Smooth muscle cell (in vitro differentiated cells): ENCODE measurements around the gene GOLM1. TPM values are rescaled to one million over a fixed set of nuclear protein-coding genes. Genes with fewer than 3 reads are reported as not detected.
"Not testable (repeated sequence)": the region's sequence is repeated elsewhere in the genome, so short reads cannot be mapped to it uniquely, and the experiment has no call there.

ENCODE experiments used
- DNase-seq: peaks from one replicate; lab custom pipeline; 2025; ENCODE audit not compliant: unreplicated experiment; lab: John Stamatoyannopoulos, UW
- H2AFZ ChIP-seq: fragments of 200-600 bp; sonication (generic); 2 replicates; pipeline ENCODE4 v1.6.0; 2016; ENCODE audit warnings: antibody characterized with exemption, low read depth, mild to moderate bottlenecking
- H3F3A ChIP-seq: fragments of 200-600 bp; sonication (generic); 2 replicates; pipeline ENCODE4 v1.6.0; 2017; ENCODE audit warnings: antibody characterized with exemption, low read depth
- H3K27ac ChIP-seq: fragments of 200-600 bp; sonication (generic); 2 replicates; pipeline ENCODE4 v1.5.1; 2016; ENCODE audit warnings: low read depth, mild to moderate bottlenecking
- H3K27me3 ChIP-seq: fragments of 200-600 bp; sonication (generic); 2 replicates; pipeline ENCODE4 v1.6.1; 2016; ENCODE audit warnings: low read depth, mild to moderate bottlenecking
- H3K36me3 ChIP-seq: fragments of 200-600 bp; sonication (generic); 2 replicates; pipeline ENCODE4 v1.5.1; 2016; ENCODE audit warnings: low read depth
- H3K4me1 ChIP-seq: fragments of 200-600 bp; sonication (generic); 2 replicates; pipeline ENCODE4 v1.5.1; 2016; ENCODE audit warnings: low read depth
- H3K4me2 ChIP-seq: fragments of 200-600 bp; sonication (generic); 2 replicates; pipeline ENCODE4 v1.6.0; 2016; ENCODE audit warnings: mild to moderate bottlenecking
- H3K4me3 ChIP-seq: fragments of 200-600 bp; sonication (generic); 2 replicates; pipeline ENCODE4 v1.5.1; 2016; ENCODE audit warnings: mild to moderate bottlenecking
- H3K79me2 ChIP-seq: fragments of 200-600 bp; sonication (generic); 2 replicates; pipeline ENCODE4 v1.6.0; 2016; ENCODE audit warnings: low read depth, mild to moderate bottlenecking
- H3K9ac ChIP-seq: fragments of 200-600 bp; sonication (generic); 2 replicates; pipeline ENCODE4 v1.6.0; 2016; ENCODE audit warnings: low read depth
- H3K9me3 ChIP-seq: fragments of 200-600 bp; sonication (generic); replicated peaks from 2 replicates; pipeline ENCODE4 v1.5.1; 2016; ENCODE audit warnings: low read depth
- H4K20me1 ChIP-seq: fragments of 200-600 bp; sonication (generic); 2 replicates; pipeline ENCODE4 v1.6.0; 2016; ENCODE audit warnings: low read depth
- CTCF ChIP-seq: fragments of 200-600 bp; sonication (generic); IDR thresholded peaks from 2 replicates; pipeline ENCODE4 v1.5.1; 2017; ENCODE audit warnings: borderline replicate concordance, mild to moderate bottlenecking, antibody characterized with exemption; ENCODE audit not compliant: insufficient read depth, poor library complexity, severe bottlenecking
- WGBS: methylation state at CpG from one replicate; pipeline ENCODE4 v1.1.7; 2016; ENCODE audit warnings: low lambda C conversion rate; 5-methylcytosine and 5-hydroxymethylcytosine counted together
- polyA plus RNA-seq: library from polyadenylated mRNA; unstranded; fragments of >200 nt; fragmentation: Nextera tagmentation; extraction: Ambion mirVana; gene quantifications from 2 replicates; pipeline ENCODE4 v1.2.1, GENCODE V29; 2016
- total RNA-seq: library from RNA; depleted of rRNA; stranded (reverse); fragments of >200 nt; gene quantifications from 2 replicates; pipeline ENCODE4 v1.2.3, GENCODE V29; 2014

Gene GOLM1
- 36.2 and 45.6 TPM in 2 replicates for total RNA-seq
- 62.1 and 69.2 TPM in 2 replicates for polyA plus RNA-seq

GRCh38 chr9:86098824-86099700 lies at the start of gene GOLM1:
GOLM1 (minus strand) TSS chr9:86099558; CDS start chr9:86079320, 20,238 bp downstream.
- Histone ChIP-seq H3K9ac (peak within 1 kb of the TSS; percentile 69), H3K9me3 (no peaks in the 10 kb centered on the region), H3K4me1 (peaks cover 29% of the 10 kb centered on the region), H4K20me1 (peaks cover 8% of the 10 kb centered on the region), H2AFZ (peak within 1 kb of the TSS; percentile 65), H3K27ac (peak within 1 kb of the TSS; percentile 31), H3K79me2 (peaks cover 38% of the 10 kb centered on the region), H3K36me3 (no peaks in the 10 kb centered on the region), H3K27me3 (no peaks in the 10 kb centered on the region), H3K4me2 (peak within 1 kb of the TSS; percentile 90), H3F3A (no peaks in the 10 kb centered on the region), H3K4me3 (peak within 1 kb of the TSS; percentile 71)
- WGBS, result 2% methylated on average over 84 of the region's 125 CpGs
- TF ChIP-seq CTCF, result peak; percentile 5
- peak; percentile 51 for DNase-seq

GRCh38 chr9:86146671-86147070 lies 47.3 kb upstream of the GOLM1 start:
- not testable (repeated sequence) for H3K27me3 ChIP-seq, H3K36me3 ChIP-seq, H3K9me3 ChIP-seq, H3K4me1 ChIP-seq, H3K4me2 ChIP-seq, H3F3A ChIP-seq, H3K27ac ChIP-seq, H3K4me3 ChIP-seq, H3K79me2 ChIP-seq, H2AFZ ChIP-seq, H3K9ac ChIP-seq, H4K20me1 ChIP-seq, DNase-seq
- WGBS, result 54% methylated on average over 4 of the region's 4 CpGs

- not testable (repeated sequence) for H3K9me3 ChIP-seq, H4K20me1 ChIP-seq, H2AFZ ChIP-seq, H3F3A ChIP-seq, DNase-seq, H3K9ac ChIP-seq, H3K27me3 ChIP-seq, H3K27ac ChIP-seq, H3K4me3 ChIP-seq, H3K4me1 ChIP-seq, H3K4me2 ChIP-seq, H3K79me2 ChIP-seq, H3K36me3 ChIP-seq
- WGBS, result 100% methylated on average over 1 of the region's 1 CpG
Measured at GRCh38 chr9:86145960-86146359, 46.6 kb upstream of the GOLM1 start.

GRCh38 chr9:86142973-86143372 lies 43.6 kb upstream of the GOLM1 start:
- no peak for DNase-seq
- TF ChIP-seq CTCF, result no peak
- H3F3A ChIP-seq, result no peaks in the 10 kb centered on the region
- H3K9me3 ChIP-seq, result no peaks in the 10 kb centered on the region
- no peak overlapping the region for H3K4me2 ChIP-seq
- WGBS, result 72% methylated on average over 2 of the region's 2 CpGs
- H3K79me2 ChIP-seq, result no peaks in the 10 kb centered on the region
- H3K36me3 ChIP-seq, result no peaks in the 10 kb centered on the region
- H3K4me1 ChIP-seq, result no peaks in the 10 kb centered on the region
- no peak overlapping the region for H3K27ac ChIP-seq
- H2AFZ ChIP-seq, result no peak overlapping the region
- no peaks in the 10 kb centered on the region for H4K20me1 ChIP-seq
- H3K27me3 ChIP-seq, result no peaks in the 10 kb centered on the region
- H3K9ac ChIP-seq, result no peak overlapping the region
- no peak overlapping the region for H3K4me3 ChIP-seq
